GM12878 (cell line): ENCODE measurements around the gene IFNB1.

Experiments
- BCL11A ChIP-seq: IDR thresholded peaks from 2 replicates; pipeline ENCODE4 v1.6.1; 2011; ENCODE audit warnings: low read depth, low read length
- CEBPB ChIP-seq, 2 experiments: fragments of 150-350 bp in 1 of 2; IDR thresholded peaks; 2 replicates each; pipeline ENCODE4 v1.6.1; 2012 to 2014; ENCODE audit warnings: low read depth in 2 of 2, low read length in 2 of 2, borderline replicate concordance in 1 of 2, inconsistent platforms in 1 of 2
- CREB1 ChIP-seq: IDR thresholded peaks from 2 replicates; pipeline ENCODE4 v1.6.1; 2012; ENCODE audit warnings: low read depth, mild to moderate bottlenecking, inconsistent platforms
- EP300 ChIP-seq, 2 experiments: fragments of 150-350 bp in 1 of 2; IDR thresholded peaks; 2 replicates each; pipeline ENCODE4 v1.6.1; 2011 to 2012; ENCODE audit warnings: low read depth in 2 of 2, low read length in 2 of 2, borderline replicate concordance in 1 of 2, improper control_type of control experiment in 1 of 2, inconsistent platforms in 1 of 2; ENCODE audit not compliant: control insufficient read depth in 1 of 2
- EZH2 ChIP-seq: IDR thresholded peaks from 2 replicates; pipeline ENCODE4 v1.6.1; 2012; ENCODE audit warnings: low read depth, mild to moderate bottlenecking, control low read depth, inconsistent platforms, low read length, borderline replicate concordance; ENCODE audit not compliant: control insufficient read depth
- NFIC ChIP-seq: IDR thresholded peaks from 2 replicates; pipeline ENCODE4 v1.6.1; 2012; ENCODE audit warnings: low read depth, mild to moderate bottlenecking, inconsistent platforms, low read length, moderate library complexity
- NR2C2 ChIP-seq: IDR thresholded peaks from 2 replicates; pipeline ENCODE4 v1.6.1; 2011; ENCODE audit warnings: borderline replicate concordance, low read depth; ENCODE audit not compliant: control insufficient read depth, insufficient read length
- POLR2A ChIP-seq: IDR thresholded peaks from 2 replicates; pipeline ENCODE4 v1.6.1; 2011; ENCODE audit warnings: low read depth, mild to moderate bottlenecking, low read length
- POLR2AphosphoS5 ChIP-seq: IDR thresholded peaks from 2 replicates; pipeline ENCODE4 v1.6.1; 2011; ENCODE audit warnings: mild to moderate bottlenecking, low read length, inconsistent platforms
- YY1 ChIP-seq: IDR thresholded peaks from 2 replicates; pipeline ENCODE4 v1.6.1; 2011; ENCODE audit warnings: low read depth, mild to moderate bottlenecking, low read length
- ZZZ3 ChIP-seq: IDR thresholded peaks from 2 replicates; pipeline ENCODE4 v1.6.1; 2011; ENCODE audit warnings: low read depth; ENCODE audit not compliant: control insufficient read depth, insufficient read length
- TF ChIP-seq, protein P1 (sequence below): IDR thresholded peaks from 2 replicates; pipeline ENCODE4 v1.6.1; 2012; ENCODE audit warnings: low read depth, low read length, improper control_type of control experiment
- TF ChIP-seq, protein P2 (sequence below), 3 experiments: IDR thresholded peaks in 2 of 3; conservative IDR thresholded peaks in 1 of 3; 2 replicates each; pipeline ENCODE4 v1.5.1; 2011; ENCODE audit warnings: low read depth in 3 of 3, low read length in 3 of 3, mild to moderate bottlenecking in 3 of 3, control low read depth in 2 of 3, moderate library complexity in 2 of 3, inconsistent platforms in 1 of 3, mixed read lengths in 1 of 3; ENCODE audit not compliant: control insufficient read depth in 2 of 3, insufficient read depth in 1 of 3; ENCODE audit errors: extremely low read depth in 1 of 3
- TF ChIP-seq, protein P3 (sequence below): IDR thresholded peaks from 2 replicates; pipeline ENCODE4 v1.6.1; 2012; ENCODE audit warnings: mild to moderate bottlenecking, low read depth, low read length

DNA sequence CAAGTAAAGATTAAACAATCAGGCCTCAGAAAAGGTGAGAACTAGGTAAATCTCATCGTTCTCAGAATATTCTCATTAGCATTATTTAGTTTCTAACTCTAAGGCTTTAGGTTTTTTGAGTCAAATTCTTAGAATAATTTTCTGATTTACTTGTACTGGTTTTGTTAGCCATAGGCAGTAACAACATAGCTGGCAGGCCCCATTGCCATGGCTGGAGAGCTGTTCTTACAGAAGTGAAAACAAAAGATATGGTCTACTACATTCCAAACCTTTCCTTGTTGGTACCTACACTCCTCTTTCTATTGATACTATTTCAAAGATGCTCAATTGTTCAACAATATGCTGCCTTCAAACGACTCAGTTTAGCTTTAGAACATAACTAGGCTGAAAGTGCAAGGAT, 36.6 kb upstream of the IFNB1 start:
- TF ChIP-seq, protein P1, sequence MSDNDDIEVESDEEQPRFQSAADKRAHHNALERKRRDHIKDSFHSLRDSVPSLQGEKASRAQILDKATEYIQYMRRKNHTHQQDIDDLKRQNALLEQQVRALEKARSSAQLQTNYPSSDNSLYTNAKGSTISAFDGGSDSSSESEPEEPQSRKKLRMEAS, result no peak
- TF ChIP-seq, protein P2, sequence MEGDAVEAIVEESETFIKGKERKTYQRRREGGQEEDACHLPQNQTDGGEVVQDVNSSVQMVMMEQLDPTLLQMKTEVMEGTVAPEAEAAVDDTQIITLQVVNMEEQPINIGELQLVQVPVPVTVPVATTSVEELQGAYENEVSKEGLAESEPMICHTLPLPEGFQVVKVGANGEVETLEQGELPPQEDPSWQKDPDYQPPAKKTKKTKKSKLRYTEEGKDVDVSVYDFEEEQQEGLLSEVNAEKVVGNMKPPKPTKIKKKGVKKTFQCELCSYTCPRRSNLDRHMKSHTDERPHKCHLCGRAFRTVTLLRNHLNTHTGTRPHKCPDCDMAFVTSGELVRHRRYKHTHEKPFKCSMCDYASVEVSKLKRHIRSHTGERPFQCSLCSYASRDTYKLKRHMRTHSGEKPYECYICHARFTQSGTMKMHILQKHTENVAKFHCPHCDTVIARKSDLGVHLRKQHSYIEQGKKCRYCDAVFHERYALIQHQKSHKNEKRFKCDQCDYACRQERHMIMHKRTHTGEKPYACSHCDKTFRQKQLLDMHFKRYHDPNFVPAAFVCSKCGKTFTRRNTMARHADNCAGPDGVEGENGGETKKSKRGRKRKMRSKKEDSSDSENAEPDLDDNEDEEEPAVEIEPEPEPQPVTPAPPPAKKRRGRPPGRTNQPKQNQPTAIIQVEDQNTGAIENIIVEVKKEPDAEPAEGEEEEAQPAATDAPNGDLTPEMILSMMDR (IDR thresholded peaks at IDR 0.05 in 2 of 3, conservative IDR thresholded peaks at IDR 0.05 in 1 of 3; ENCODE audit: control insufficient read depth in 2 of 3, extremely low read depth in 1 of 3, insufficient read depth in 1 of 3, low read depth in 3 of 3, low read length in 3 of 3), result no peak
- TF ChIP-seq NR2C2 (no peak), CREB1 (no peak), CEBPB (IDR thresholded peaks at IDR 0.05; ENCODE audit: borderline replicate concordance in 1 of 2, low read depth in 2 of 2, low read length in 2 of 2) (no peak), POLR2A (no peak), BCL11A (no peak), EZH2 (no peak), POLR2AphosphoS5 (no peak), EP300 (IDR thresholded peaks at IDR 0.05; ENCODE audit: borderline replicate concordance in 1 of 2, control insufficient read depth in 1 of 2, low read depth in 2 of 2, low read length in 2 of 2) (no peak), ZZZ3 (no peak), YY1 (no peak), NFIC (no peak)
- TF ChIP-seq, protein P3, sequence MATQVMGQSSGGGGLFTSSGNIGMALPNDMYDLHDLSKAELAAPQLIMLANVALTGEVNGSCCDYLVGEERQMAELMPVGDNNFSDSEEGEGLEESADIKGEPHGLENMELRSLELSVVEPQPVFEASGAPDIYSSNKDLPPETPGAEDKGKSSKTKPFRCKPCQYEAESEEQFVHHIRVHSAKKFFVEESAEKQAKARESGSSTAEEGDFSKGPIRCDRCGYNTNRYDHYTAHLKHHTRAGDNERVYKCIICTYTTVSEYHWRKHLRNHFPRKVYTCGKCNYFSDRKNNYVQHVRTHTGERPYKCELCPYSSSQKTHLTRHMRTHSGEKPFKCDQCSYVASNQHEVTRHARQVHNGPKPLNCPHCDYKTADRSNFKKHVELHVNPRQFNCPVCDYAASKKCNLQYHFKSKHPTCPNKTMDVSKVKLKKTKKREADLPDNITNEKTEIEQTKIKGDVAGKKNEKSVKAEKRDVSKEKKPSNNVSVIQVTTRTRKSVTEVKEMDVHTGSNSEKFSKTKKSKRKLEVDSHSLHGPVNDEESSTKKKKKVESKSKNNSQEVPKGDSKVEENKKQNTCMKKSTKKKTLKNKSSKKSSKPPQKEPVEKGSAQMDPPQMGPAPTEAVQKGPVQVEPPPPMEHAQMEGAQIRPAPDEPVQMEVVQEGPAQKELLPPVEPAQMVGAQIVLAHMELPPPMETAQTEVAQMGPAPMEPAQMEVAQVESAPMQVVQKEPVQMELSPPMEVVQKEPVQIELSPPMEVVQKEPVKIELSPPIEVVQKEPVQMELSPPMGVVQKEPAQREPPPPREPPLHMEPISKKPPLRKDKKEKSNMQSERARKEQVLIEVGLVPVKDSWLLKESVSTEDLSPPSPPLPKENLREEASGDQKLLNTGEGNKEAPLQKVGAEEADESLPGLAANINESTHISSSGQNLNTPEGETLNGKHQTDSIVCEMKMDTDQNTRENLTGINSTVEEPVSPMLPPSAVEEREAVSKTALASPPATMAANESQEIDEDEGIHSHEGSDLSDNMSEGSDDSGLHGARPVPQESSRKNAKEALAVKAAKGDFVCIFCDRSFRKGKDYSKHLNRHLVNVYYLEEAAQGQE, result no peak
